Right renal cortex interstitium (tissue), 3 donors: ENCODE results near the gene GNG10. TPM values are rescaled to one million over a fixed set of nuclear protein-coding genes. Genes with fewer than 3 reads are reported as not detected.

Experiments
- DNase-seq, 3 donors: peaks; one replicate each; pipeline ENCODE4 v3.0.0-alpha.2; 2013; ENCODE audit warnings: low read depth in 3 of 3, low spot score in 2 of 3
- polyA plus RNA-seq, 3 donors: library from polyadenylated mRNA; unstranded; fragments of 120-200 nt; gene quantifications; one replicate each; pipeline ENCODE4 v1.2.1, GENCODE V29; 2013; ENCODE audit not compliant: insufficient read length in 3 of 3

The GNG10 gene
- polyA plus RNA-seq, 3 donors = 55.0 to 69.7 (median 61.0) TPM

GRCh38 chr9:111719541-111719940, 58.1 kb downstream of the GNG10 start:
- DNase-seq = no peak

Other genes starting within 250 kb of the GNG10 start
- gene ECPAS, start 177.2 kb upstream of the GNG10 start, polyA plus RNA-seq = 10 to 100 TPM; 78.6 to 82.9 (median 79.0) TPM
- gene ZNF483, start 136.4 kb upstream of the GNG10 start, polyA plus RNA-seq = 1 to 10 TPM; 2.2 to 2.7 (median 2.3) TPM
- gene PTGR1, start 62.0 kb upstream of the GNG10 start, polyA plus RNA-seq = 100 to 1,000 TPM; 199 to 397 (median 309) TPM
- 10 to 100 TPM; 14.1 to 15.3 (median 15.1) TPM for gene DNAJC25, start 30.3 kb upstream of the GNG10 start, polyA plus RNA-seq
- under 1 TPM; 0.75 to 0.87 (median 0.85) TPM for gene SHOC1, start 133.3 kb downstream of the GNG10 start, polyA plus RNA-seq
- 10 to 100 TPM; 67.3 to 92.4 (median 70.6) TPM for gene UGCG, start 235.2 kb downstream of the GNG10 start, polyA plus RNA-seq